ENCODE results near the gene DAPP1. TPM values are rescaled to one million over a fixed set of nuclear protein-coding genes. Genes with fewer than 3 reads are reported as not detected.

The DAPP1 gene
- total RNA-seq, 1 experiment from 2014 or later = 17.6 TPM

DNA sequence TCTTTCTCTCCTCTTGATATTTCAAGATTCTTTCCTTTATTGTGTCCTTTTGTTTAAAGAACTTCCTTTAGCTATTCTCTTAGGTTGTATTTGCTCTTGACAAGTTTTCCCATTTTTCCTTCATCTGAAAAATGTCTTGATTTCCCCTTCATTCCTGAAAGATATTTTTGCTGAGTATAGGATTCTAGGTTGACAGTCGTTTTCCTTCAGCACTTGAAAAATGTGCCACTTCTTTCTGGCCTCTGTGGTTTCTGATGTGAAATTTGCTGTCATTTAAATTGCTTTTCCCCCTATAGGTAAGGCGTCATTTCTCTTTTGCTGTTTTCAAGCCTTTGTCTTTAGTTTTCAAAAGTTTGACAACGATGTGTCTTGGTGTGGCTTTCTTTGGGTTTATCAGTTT, 100.9 kb downstream of the DAPP1 start:
- TF ChIP-seq, protein P1, sequence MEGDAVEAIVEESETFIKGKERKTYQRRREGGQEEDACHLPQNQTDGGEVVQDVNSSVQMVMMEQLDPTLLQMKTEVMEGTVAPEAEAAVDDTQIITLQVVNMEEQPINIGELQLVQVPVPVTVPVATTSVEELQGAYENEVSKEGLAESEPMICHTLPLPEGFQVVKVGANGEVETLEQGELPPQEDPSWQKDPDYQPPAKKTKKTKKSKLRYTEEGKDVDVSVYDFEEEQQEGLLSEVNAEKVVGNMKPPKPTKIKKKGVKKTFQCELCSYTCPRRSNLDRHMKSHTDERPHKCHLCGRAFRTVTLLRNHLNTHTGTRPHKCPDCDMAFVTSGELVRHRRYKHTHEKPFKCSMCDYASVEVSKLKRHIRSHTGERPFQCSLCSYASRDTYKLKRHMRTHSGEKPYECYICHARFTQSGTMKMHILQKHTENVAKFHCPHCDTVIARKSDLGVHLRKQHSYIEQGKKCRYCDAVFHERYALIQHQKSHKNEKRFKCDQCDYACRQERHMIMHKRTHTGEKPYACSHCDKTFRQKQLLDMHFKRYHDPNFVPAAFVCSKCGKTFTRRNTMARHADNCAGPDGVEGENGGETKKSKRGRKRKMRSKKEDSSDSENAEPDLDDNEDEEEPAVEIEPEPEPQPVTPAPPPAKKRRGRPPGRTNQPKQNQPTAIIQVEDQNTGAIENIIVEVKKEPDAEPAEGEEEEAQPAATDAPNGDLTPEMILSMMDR (IDR thresholded peaks at IDR 0.05; ENCODE audit: unreplicated experiment) = no peak
- no peaks in the 10 kb centered on the region for H3K4me1 Mint-ChIP-seq (ENCODE audit: insufficient read depth, unreplicated experiment)
- CTCF ChIA-PET = no interaction called here
- H3K36me3 Mint-ChIP-seq (ENCODE audit: insufficient read depth, unreplicated experiment) = peaks cover 58% of the 10 kb centered on the region
- no peaks in the 10 kb centered on the region for H3K9me3 Mint-ChIP-seq (ENCODE audit: unreplicated experiment)
- no peaks in the 10 kb centered on the region for H3K27me3 Mint-ChIP-seq (ENCODE audit: insufficient read depth, unreplicated experiment)
- BruUV-seq (replicated peaks) = no TSS peak
- intact Hi-C loops (cut with micrococcal nuclease) = no loop called here
- DNase-seq (ENCODE audit: unreplicated experiment) = no peak
- no peak overlapping the region for H3K4me3 Mint-ChIP-seq (ENCODE audit: unreplicated experiment)
- H3K27ac Mint-ChIP-seq (ENCODE audit: low read depth, unreplicated experiment) = no peak overlapping the region
- POLR2A ChIA-PET = interaction anchor here (1.2 kb wide), 1 partner anchor 24 kb away, joined by 3 read pairs; no protein-coding TSS in a partner anchor

DNA sequence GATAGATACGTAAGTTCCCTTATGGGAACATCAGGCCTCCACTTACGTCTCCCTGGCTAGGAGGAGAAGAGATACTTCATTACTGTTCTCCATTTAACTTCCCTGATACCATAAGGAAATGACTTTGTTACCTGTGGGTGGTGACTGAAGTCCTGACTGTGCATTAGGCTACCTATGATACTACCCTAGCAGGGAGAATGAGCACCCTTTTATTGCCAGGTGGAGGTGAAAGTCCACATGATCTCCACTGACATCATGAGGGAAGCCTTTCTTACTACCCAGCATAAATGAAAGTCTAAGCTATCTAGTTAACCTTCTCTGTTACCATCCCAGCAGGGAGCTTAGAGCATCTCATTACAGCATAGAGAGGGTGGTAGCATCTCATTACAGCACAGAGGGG, 102.0 kb downstream of the DAPP1 start:
- intact Hi-C loops (cut with micrococcal nuclease) = no loop called here
- DNase-seq (ENCODE audit: unreplicated experiment) = no peak
- H3K4me1 Mint-ChIP-seq (ENCODE audit: insufficient read depth, unreplicated experiment) = no peaks in the 10 kb centered on the region
- BruUV-seq (replicated peaks) = no TSS peak
- H3K9me3 Mint-ChIP-seq (ENCODE audit: unreplicated experiment) = no peaks in the 10 kb centered on the region
- H3K4me3 Mint-ChIP-seq (ENCODE audit: unreplicated experiment) = no peak overlapping the region
- H3K27me3 Mint-ChIP-seq (ENCODE audit: insufficient read depth, unreplicated experiment) = no peaks in the 10 kb centered on the region
- TF ChIP-seq, protein P1 (IDR thresholded peaks at IDR 0.05; ENCODE audit: unreplicated experiment) = no peak
- ChIA-PET CTCF (interaction anchor here (0.6 kb wide), 2 partner anchors 49 to 110 kb away, joined by 3 read pairs; no protein-coding TSS in a partner anchor), POLR2A (no interaction called here)
- H3K27ac Mint-ChIP-seq (ENCODE audit: low read depth, unreplicated experiment) = no peak overlapping the region
- peaks cover 63% of the 10 kb centered on the region for H3K36me3 Mint-ChIP-seq (ENCODE audit: insufficient read depth, unreplicated experiment)

Other genes starting within 250 kb of the DAPP1 start
- 0.27 and 0.51 TPM in 2 replicates for gene MTTP, start 242.0 kb upstream of the DAPP1 start, total RNA-seq (2022)
- gene C4orf54, start 159.0 kb upstream of the DAPP1 start, total RNA-seq (2022) = not detected in 2 replicates
- 33.5 and 35.9 TPM in 2 replicates for gene LAMTOR3, start 77.6 kb downstream of the DAPP1 start, total RNA-seq (2022)
- gene DNAJB14, start 129.8 kb downstream of the DAPP1 start, total RNA-seq (2022) = 50.2 and 54.5 TPM in 2 replicates
- 264 and 298 TPM in 2 replicates for gene H2AZ1, start 133.4 kb downstream of the DAPP1 start, total RNA-seq (2022)